ENCODE results near the gene UMODL1.

Gene UMODL1, protein sequence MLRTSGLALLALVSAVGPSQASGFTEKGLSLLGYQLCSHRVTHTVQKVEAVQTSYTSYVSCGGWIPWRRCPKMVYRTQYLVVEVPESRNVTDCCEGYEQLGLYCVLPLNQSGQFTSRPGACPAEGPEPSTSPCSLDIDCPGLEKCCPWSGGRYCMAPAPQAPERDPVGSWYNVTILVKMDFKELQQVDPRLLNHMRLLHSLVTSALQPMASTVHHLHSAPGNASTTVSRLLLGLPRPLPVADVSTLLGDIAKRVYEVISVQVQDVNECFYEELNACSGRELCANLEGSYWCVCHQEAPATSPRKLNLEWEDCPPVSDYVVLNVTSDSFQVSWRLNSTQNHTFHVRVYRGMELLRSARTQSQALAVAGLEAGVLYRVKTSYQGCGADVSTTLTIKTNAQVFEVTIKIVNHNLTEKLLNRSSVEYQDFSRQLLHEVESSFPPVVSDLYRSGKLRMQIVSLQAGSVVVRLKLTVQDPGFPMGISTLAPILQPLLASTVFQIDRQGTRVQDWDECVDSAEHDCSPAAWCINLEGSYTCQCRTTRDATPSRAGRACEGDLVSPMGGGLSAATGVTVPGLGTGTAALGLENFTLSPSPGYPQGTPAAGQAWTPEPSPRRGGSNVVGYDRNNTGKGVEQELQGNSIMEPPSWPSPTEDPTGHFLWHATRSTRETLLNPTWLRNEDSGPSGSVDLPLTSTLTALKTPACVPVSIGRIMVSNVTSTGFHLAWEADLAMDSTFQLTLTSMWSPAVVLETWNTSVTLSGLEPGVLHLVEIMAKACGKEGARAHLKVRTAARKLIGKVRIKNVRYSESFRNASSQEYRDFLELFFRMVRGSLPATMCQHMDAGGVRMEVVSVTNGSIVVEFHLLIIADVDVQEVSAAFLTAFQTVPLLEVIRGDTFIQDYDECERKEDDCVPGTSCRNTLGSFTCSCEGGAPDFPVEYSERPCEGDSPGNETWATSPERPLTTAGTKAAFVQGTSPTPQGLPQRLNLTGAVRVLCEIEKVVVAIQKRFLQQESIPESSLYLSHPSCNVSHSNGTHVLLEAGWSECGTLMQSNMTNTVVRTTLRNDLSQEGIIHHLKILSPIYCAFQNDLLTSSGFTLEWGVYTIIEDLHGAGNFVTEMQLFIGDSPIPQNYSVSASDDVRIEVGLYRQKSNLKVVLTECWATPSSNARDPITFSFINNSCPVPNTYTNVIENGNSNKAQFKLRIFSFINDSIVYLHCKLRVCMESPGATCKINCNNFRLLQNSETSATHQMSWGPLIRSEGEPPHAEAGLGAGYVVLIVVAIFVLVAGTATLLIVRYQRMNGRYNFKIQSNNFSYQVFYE

DNA sequence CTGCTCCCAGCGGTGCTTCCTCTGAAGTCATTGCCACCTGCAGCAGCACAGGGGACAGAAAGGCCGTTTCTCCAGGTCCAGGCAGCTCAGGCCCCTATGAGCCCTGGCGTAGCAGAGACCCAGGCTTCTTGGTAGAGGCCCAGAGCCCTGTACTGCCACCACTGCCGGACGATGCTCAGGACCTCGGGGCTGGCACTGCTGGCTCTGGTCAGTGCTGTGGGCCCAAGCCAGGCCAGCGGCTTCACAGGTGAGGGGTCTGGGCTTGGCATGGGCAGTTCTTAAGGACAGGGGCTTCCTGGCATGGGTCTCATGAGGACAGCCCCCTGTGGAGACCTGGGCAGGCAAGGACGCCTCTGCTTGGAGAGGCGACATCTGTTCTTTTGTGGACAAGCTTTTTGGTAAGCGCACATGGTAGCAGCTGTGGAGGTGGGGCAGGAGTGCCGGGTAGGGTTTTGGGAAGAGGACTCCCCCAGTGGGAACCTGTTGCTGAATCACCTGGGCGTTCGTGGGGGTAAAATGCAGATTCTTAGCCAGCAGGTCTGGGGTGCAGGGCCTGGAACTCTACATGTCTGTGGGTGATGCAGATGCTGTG lies at the start of gene UMODL1:
Gene UMODL1, plus strand, starts transcription at position 172 of the 592 bp plus-strand sequence. Its CDS starts 0 bp downstream, at position 172.
- FAIRE-seq, result no peak
- no peak for DNase-seq (ENCODE audit: insufficient read length, low spot score)

DNA sequence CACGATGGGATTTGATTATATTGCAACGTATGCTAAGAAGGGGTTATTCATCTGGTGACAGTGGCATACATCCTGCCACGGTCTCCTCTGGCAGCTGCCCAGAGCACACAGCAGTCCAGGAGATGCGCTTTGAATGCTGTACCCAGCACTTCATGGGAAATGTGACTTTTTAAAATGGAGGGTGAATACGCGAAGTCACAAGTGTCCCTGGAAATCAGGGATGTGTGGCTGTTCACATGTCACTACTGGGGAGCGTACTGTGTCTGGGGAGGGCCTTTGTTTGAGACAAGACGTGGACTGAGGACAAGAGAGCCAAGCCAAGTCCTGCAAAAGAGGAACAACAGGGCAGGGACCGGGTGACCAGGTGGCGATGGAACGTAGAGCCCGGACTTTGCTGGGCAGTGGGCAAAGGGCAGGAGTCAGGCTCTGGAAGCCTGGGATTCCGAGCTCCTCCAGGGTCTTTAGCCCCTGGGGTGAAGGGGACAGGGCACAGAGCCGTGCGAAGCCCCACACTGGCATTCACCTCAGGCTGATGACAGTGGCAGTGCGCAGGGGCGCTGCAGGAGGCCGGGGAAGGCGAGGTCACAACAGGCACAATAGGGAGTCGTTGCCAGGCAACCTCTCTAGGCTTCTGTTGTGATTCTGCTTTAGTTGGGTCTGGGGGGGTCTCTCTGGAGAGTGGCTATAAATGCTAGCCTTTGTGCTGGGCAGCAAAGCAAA lies 49.6 kb upstream of the UMODL1 start:
- no peak for FAIRE-seq
- DNase-seq (ENCODE audit: insufficient read length, low spot score), result no peak

DNA sequence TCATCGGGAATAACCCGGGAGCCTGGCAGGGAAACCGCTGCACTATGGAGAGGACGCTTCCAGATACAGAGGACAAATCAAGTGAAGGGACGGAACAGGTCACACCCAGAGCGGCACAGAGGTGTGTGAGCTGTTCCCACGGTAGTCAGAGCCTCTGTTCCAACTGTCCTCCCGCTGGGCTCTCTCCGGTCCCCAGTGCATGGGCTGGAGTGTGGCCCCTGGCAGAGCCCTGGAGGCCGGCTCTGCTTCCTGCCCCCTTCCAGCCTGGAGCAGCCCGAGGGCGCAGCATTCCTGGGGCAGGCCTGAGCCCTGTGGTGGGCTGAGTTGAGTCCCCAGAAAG lies 49.1 kb upstream of the UMODL1 start:
- no peak for DNase-seq (ENCODE audit: insufficient read length, low spot score)
- FAIRE-seq, result no peak

DNA sequence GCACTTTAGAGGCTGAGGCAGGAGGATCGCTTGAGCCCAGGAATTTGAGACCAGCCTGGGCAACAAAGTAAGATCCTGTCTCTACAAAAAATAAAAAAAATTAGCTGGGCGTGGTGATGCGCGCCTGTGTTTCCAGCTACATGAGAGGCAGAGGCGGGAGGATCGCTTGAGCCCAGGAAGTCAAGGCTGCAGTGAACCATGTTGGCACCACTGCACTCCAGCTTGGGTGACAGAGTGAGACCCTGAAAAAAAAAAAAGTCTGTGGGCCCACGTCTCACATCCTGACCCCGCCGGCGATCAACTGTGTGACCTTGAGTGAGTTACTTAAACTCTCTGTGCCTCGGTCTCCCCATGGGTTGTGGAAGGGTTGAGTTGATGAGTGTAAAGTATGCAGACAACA lies 48.2 kb upstream of the UMODL1 start:
- no peak for FAIRE-seq
- DNase-seq (ENCODE audit: insufficient read length, low spot score), result no peak

DNA sequence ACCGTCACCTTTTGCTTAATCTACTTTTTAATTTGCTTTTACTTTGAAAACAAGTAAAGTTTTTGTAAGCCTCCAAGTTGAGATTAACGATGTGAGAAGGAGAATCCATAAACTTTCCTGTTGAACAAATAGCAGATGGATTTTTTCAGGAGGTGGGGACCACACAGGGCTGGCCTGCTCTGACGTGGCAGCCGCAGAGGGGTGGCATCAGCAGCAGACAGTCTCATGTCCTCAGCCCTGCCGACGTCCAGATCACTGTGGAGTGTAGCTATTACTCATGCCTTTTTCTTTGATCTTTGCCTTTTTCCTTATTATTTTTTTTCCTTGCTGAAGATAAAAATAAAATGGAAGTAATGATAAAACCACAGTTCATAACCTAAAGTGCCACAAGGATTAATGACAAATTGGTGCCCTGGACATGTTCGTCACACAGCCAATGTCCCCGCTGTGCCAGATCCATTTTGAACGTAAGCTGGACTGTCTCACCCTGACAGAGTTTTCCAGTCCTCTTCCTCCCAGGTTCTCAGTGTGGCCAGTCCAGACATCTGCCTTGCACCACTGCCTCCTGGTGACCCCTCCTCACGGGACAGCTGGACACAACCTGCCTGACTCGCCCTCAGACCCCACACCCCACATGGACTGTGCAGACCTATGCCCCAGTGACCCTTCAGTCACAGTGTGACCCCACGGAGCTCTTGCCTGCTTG lies 45.6 kb upstream of the UMODL1 start:
- DNase-seq (ENCODE audit: insufficient read length, low spot score), result no peak

DNA sequence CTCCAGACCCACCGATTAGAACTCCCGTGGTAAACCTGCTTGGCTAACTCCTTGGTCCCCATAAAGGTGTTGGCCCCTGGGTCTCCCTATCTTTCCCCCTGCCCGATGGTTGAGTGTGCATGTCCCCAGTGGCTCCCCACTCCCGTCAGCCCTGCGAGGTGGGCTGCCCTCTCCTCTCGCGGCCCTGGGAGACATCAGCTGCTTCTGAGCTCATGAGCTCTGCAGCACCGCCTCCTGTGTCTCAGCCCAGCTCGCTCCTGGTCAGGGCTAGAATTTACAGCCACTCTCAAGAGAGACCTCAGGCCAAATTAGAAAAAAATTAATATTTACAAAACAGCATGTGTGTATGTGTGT lies 45.1 kb upstream of the UMODL1 start:
- no peak for DNase-seq (ENCODE audit: insufficient read length, low spot score)
- FAIRE-seq, result no peak

More for the DNA sequence above, 45.6 kb upstream of the UMODL1 start:
- no peak for FAIRE-seq

DNA sequence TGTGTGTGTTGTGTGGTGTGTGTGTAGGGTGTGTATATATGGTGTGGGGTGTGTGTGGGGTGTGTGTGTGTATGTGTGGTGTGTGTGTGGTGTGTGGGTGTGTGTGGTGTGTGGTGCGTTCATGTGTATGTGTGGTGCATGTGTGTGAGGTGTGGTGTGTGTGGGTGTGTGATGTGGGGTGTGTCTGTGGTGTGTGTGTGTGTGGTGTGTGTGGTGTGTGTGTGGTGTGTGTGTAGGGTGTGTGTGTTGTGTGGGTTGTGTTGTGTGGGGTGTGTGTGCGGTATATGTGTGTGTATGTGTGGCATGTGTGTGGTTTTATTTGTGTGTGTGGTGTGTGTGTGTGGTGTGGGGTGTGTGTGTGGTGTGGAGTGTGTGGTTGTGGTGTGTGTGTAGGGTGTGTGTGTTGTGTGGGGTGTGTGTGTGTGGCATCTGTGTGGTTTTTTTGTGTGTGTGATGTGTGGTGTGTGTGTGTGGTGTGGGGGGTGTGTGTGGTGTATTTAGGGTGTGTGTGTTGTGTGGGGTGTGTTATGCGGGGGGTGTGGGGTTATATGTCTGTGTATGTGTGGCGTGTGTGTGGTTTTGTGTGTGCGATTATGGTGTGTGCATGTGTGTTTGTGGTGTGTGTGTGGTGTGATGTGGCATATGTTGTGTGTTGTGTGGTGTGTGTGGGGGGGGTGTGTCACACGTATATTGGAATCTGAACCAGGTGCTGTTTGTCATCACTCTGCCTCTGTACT lies 43.9 kb upstream of the UMODL1 start:
- DNase-seq (ENCODE audit: insufficient read length, low spot score) (no peak), FAIRE-seq (peak; percentile 100)

DNA sequence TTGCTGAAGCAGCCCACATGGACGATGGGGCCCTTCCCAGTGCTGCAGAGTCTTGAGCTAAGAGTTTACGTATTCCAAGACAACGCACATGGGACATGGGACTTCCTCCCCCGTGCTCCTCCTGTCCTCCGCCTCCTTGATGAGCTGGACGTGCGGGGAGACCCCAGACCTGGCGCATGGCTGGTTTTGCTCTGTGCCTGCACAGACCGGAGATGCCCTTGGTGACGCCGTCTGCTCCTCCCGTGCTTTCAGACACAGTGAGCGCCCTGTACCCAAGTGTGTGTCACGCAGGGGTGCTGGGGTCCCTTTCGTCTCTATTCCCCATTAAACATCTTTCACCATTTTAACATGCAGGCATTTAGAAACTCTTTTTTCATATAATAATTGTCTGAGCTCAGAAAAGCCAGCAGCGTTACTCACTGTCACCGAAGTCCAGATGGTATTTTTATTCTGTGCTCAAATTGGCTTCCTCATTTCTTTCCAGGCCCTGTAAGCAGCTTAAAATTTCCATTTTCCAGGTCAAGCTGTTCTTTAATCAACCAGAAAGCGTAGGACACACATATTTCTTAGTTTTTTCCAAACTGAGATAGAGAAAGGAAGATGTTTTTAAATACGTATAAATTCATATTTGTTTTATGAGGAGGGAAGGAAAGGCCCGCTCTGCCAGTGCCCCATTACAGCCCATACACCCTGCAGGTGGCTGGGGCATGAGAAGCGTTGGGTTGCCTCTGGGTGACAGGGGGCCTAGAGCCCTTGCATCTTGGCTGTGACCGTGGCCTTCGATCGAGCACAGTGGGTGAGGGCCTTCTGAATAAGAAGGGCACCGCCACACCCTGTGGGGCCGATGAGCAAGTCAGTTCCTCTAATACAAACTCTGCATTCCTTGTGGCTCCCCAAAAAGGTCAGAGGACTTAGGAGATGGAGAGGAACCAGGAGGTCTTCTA lies 43.0 kb upstream of the UMODL1 start:
- no peak for DNase-seq (ENCODE audit: insufficient read length, low spot score)
- no peak for FAIRE-seq

DNA sequence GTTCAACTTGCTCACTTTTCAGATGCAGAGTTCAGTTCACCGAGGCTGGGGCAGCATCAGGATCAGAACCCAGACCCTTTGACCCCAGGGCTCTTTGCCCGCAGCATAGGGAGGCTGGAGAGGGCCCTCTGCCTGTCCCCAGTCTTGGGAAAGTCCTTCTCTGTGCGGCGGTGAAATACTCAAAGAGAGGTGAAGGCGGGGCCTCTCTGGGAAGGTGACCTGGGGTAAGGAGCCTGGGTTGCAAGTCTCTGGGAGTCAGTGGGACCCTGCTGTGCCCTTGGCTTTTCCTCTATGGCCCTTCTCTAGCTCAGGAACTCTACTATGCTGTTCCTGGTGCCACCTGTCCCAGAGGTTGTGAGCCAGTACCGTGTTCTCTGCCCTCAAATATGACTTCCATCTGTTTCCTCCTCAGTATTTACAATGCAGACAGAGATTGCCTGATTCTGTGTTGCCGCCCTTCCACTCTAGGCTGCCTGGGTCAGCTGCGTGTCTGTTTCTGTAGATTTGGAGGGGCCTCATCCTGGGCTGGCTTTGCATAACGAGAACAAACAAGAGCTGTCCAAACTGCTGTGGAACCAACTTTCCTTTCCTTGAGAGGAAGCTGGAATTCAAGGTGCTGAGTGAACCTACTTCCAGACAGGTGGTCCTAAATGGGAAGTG lies 42.2 kb upstream of the UMODL1 start:
- no peak for FAIRE-seq
- no peak for DNase-seq (ENCODE audit: insufficient read length, low spot score)

DNA sequence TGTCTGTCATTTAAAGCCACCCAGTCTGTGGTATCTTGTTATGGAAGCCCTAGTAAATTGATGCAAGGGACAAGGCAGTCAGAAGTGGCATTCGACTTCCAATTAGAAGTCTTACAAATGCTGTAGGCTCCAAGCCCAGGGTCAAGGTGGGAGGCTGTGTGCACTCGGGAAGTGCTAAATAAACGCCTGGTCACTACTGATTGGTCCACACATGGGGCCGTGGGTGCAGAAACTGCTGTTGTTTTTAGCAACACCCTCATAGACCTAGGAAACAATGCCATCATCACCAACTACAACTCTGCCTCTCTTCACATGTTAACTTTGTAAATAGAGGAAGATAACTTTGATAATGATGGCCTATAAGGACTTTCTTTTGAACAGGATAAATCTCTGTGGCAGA lies 40.8 kb upstream of the UMODL1 start:
- no peak for DNase-seq (ENCODE audit: insufficient read length, low spot score)
- no peak for FAIRE-seq

DNA sequence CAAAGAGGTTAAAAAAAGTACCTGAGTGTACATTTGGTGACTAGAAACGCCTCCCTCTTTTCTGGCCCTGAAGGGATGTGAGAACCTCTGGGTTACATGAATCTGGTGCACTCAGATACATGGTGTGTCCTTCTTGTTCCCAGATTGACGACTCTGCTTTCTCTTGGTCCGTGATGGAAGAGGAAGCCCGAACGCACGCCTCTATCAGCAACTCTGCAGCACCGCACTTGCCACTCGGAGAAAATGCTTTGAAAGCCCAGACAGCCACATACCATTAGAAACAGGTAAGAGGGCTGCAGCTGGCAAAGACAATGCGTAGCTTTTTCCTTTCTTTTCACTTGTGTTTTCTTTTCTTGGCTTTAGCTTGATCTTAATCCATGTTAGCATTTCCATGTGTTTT lies 39.9 kb upstream of the UMODL1 start:
- FAIRE-seq, result no peak
- DNase-seq (ENCODE audit: insufficient read length, low spot score), result no peak

DNA sequence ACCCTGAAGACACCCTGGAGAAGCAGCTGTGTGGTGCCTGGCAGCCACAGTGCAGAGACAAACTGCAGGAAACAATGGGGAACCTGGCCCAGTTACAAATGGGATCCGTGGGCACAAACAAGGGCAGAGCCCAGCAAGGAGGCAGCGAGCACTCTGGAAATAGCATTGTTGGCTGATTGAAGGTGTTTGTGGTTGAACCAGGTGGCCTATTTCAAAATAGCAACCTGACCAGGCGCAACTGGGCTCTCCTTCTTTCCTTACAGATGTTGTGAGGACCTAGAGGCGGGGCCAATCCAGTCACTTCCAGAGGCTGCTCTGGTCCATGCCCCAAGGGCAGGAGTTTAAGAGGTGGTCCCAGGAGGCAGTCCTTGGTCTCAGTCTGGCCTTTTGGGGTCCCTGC lies 39.3 kb upstream of the UMODL1 start:
- DNase-seq (ENCODE audit: insufficient read length, low spot score) (no peak), FAIRE-seq (no peak)

DNA sequence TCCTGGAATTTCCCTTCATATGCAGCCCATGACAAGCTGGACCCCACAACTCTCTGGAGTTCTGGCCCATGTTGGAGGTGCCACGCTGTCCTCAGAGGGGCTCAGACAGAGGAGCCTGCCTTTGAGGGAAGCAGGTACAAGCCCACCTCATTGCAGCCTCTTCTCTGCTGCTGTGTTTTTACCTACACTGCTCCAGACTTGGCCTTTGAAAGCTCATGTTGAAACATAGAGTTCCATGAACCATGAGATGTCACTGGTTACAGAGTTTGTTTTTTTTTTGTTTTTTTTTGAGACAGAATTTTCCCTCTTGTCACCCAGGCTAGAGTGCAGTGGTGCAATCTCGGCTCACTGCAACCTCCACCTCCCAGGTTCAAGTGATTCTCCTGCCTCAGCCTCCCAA lies 38.9 kb upstream of the UMODL1 start:
- DNase-seq (ENCODE audit: insufficient read length, low spot score) (no peak), FAIRE-seq (no peak)

DNA sequence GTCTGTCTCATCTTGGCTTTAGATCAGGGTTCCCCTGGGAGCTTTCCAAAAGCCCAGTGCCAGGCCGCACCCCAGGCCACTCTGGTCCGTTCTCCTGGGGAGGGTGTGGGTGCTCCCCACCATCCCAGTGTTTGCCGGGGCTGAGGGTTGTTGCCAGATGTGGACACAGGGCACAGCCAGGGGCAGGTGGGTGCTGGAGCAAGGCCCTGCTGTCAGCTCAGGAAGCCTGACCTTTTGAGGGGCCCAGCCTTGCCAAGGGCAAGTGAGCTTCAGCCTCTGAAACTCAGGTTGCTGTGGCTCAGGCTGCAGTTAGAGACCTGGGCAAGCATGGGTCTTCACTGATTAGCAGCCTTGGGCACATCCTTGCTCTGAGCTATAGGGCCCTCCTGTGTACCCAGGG lies 38.1 kb upstream of the UMODL1 start:
- DNase-seq (ENCODE audit: insufficient read length, low spot score) (no peak), FAIRE-seq (no peak)

DNA sequence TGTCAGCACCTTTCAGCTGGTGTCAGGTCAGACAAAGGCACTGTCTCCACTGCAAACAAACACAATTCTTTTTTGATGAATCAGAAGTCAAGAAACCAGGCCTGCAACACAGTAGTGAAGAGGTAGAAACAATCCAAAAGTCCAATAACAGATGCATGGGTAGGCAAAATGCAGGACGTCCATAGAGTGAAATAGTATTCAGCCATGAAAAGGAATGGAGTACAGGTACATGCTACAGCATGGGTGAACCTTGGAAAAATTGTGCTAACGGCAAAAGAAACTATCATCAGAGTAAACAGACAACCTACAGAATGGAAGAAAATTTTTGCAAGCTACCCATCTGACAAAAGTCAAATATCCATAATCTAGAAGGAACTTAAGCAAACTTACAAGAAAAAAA lies 34.8 kb upstream of the UMODL1 start:
- DNase-seq (ENCODE audit: insufficient read length, low spot score), result no peak
- FAIRE-seq, result no peak

DNA sequence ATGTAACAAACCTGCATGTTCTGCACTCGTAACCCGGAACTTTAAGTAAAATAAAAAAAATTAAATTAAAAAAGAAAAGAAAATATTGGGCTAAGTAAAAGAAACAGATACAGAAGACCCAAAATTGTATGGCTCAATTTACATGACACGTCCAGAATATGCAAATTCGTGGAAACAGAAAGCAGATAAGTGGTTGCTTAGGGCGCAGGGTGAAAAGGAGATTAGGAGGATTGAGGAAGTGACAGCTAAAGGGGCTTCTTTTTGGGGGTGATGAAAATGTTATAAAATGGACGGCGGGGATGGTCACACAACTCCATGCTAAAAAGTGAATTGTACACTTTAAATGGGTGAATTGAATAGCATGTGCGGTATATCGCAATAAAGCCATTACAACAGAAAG lies 33.6 kb upstream of the UMODL1 start:
- FAIRE-seq (no peak), DNase-seq (ENCODE audit: insufficient read length, low spot score) (no peak)

DNA sequence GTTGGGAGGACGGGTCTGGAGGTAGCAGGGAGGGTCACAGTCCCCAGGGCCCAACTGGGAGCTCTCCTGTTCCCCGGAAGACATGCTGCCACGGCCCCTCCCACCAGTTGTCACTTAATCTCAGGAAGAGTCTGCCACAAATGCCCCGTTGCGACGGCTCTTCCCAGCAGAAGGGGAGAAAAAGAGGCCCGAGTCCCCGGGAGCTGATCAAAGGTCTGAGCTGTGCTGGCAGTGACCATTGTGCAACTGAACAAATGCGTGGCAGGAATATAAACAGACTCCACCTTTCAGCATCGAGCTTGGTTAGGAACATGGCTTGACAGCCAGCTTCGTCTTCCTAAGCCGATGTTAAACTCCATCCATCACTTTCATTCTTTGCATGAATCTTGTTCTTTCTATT lies 33.2 kb upstream of the UMODL1 start:
- DNase-seq (ENCODE audit: insufficient read length, low spot score), result no peak
- peak; percentile 13 for FAIRE-seq
